NCI-H2171 (cell line): ENCODE measurements around the gene APOA4.

Source experiments
- DNase-seq: peaks from one replicate; lab custom pipeline; 2025; lab: John Stamatoyannopoulos, UW

The APOA4 gene

GRCh38 chr11:116823031-116823843 is at the start of gene APOA4:
Gene APOA4 (minus strand): TSS chr11:116823304. CDS start chr11:116823191, 113 bp downstream.
- no peak for DNase-seq

GRCh38 chr11:116871248-116871647 is 48.1 kb upstream of the APOA4 start:
- no peak for DNase-seq

GRCh38 chr11:116870054-116870453 is 47.0 kb upstream of the APOA4 start:
- no peak for DNase-seq

GRCh38 chr11:116869610-116870009 is 46.5 kb upstream of the APOA4 start:
- DNase-seq = no peak

DNA sequence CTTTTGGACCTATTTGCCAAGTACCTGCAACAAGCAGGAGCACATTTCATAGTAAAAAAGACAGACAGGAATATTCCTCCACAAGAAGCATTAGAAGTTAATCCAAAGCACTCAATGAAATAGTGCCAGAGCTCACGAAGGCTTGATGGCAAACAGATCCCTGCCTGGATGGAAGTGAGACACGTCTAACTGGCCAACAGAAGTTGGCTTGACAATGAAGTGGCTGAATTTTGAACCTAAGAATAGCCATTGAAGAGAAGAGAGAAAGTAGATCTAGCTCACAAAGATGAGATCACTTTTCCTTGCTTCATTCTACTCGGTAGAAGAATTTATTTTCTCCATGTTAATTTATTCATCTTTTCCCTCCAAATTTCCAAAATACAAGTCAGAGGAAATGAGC is 45.0 kb upstream of the APOA4 start:
- no peak for DNase-seq

DNA sequence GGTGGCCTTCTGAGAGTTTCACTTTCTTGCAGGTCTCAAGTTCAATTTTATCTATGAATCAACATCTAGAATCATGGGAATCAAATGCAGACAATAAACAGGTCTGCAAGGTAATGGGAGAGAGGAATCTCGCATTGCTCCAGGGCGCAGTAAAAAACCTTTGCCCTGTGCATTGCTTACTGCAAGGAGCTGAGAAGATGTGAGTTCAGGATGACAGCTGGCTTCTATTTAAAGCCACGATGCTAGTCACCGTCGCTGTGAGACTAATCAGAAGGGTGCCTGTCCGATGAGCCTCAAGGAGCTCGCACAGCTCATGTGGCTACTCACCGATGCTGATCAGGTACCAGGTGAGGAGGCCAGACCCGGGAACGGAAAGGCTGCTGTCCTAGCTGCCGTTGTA is 44.5 kb upstream of the APOA4 start:
- DNase-seq = no peak

DNA sequence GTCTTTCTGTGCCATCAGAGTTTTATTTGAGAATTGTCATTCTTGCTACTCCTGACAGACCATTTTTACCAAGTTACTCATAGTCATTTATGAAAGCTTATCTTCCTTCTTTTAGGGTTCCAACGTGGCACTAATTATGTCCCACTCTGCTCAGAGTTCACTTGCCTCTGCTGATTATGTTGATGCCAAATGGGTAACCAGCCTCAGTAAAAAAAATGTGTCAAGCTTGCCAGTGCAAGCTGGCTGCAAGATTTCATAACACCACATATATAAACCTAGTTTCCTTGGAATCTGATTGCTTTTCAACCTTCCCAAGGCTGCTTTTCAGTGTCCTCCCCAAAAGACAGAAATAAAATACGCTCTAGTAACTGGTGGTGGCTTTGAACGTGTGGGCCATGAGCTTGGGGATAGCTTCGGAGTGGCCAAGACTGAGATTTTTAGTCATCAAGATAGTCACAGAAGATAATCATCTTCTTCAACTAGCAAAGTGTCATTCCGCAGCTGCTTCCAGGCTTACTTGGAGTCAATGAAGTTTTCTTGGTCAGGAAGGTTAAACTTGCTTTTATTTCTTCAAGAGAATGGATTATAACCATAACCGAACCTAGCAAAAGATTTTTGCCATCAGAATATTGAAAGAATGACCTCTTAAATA is 43.8 kb upstream of the APOA4 start:
- DNase-seq = no peak

DNA sequence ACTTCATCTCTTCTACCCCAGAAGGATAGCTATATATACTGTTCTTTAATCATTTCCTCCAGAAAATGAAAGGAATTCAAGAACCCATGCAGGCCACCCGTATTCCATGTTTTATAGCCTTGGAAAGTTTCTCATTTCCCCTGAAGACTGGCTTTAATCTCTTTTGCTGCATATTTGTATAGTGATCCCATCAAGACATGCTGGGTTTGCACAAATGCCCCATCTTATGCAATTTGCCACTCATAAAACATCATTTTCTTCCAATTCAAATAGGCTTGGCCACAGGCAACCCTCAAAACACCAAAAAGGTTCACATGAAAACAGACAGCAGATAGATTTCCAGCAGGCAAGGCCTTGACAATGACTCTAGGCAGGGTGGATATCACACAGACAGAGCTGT is 42.6 kb upstream of the APOA4 start:
- DNase-seq = no peak

DNA sequence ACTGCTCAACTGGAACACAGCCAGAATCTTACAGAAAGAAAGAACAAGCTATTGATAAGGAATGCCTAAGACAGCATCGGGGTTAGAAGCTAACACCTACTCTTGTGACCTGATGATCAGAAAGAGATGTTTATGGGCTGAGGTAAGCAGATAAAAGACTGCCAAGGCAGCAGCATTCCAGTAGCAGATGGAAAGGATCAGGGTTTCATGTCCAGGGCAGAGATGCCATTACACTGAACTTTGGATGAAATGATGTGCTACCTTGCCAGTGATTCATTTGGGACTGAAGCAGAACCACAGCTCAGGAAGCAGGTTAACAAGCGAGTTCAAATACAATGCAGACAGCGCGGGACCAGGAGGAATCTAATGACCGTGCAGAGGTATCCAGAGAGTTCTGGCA is 41.4 kb upstream of the APOA4 start:
- DNase-seq = no peak

GRCh38 chr11:116862951-116863350 is 39.8 kb upstream of the APOA4 start:
- DNase-seq = no peak

- DNase-seq = no peak
Measured at GRCh38 chr11:116862185-116862584, 39.1 kb upstream of the APOA4 start.

DNA sequence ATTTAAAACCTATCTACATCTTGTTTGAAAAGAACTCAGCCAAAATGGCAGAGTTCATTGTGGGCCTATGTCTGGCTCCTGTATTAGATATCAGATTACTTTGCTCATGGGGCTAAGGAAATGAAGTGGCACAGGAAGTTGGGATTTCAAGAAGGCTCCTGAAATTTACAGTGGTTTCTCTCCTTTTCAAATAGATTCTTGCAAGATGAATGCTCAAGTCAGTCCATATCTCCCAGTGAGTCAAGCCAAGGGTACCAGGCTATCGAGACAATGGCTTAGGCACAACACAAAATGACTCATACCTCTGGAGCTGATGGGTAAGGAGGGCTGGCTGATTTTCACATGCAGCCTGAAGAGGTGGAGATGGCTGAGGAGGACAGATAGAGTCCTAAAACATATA is 38.4 kb upstream of the APOA4 start:
- DNase-seq = no peak

DNA sequence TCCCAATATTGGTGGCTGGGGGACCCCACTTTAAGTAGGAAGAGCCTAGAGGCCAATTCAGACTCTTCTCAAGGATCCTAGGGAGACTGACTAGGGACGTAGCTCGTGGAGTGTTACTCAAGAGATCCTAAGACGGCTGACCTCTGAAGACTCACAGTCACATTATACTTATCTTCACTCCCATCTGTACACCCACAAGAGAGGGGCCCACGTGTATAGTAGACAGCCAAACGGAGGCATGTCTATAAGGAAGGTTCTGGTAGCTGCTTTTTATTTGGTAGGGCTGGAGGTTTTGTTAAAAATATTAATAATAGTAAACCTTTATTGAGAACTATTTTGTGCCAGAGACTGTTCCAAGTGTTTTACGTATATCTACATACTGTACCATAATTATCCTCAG is 37.2 kb upstream of the APOA4 start:
- no peak for DNase-seq

- DNase-seq = no peak
Measured at GRCh38 chr11:116859175-116859574, 36.1 kb upstream of the APOA4 start.

GRCh38 chr11:116857936-116858335 is 34.8 kb upstream of the APOA4 start:
- DNase-seq = no peak

GRCh38 chr11:116857316-116857715 is 34.2 kb upstream of the APOA4 start:
- no peak for DNase-seq

DNA sequence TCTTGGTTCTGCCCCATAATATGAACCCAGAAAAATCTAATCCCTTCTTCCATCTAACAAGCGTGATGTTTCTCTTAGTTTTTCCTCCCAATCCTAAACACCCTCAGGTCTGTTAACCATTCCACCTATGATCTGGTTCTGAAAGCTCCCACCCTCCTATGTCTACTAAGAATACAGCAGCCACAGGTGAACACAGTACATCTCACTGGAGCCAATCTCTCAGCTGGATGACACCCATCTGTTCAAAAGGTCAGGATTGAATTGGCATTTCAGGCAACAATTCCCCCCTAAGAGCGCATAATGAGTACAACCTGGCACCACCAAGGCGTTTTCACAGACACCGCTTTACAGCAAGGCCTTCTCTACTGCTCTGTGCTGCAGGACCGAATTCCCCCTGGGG is 33.3 kb upstream of the APOA4 start:
- no peak for DNase-seq

DNA sequence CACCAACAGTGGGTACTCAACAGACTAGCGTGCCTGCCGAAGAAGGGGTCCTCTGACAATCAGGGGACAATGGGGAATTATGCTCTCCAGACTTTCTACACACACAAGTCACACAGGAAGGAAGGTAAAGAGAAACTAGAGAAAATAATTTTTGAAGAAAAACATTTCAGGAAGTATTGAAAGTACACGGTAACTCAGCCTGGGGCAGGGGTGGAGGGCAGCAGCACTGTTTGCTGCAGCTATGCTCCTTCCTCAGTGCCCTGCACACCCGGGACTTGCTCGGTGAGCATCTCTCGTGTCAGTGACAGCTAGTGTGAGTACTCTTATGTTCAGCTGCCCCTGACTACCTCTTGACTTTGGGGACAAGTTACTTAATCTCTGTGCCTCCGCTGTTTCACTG is 32.3 kb upstream of the APOA4 start:
- DNase-seq = no peak

DNA sequence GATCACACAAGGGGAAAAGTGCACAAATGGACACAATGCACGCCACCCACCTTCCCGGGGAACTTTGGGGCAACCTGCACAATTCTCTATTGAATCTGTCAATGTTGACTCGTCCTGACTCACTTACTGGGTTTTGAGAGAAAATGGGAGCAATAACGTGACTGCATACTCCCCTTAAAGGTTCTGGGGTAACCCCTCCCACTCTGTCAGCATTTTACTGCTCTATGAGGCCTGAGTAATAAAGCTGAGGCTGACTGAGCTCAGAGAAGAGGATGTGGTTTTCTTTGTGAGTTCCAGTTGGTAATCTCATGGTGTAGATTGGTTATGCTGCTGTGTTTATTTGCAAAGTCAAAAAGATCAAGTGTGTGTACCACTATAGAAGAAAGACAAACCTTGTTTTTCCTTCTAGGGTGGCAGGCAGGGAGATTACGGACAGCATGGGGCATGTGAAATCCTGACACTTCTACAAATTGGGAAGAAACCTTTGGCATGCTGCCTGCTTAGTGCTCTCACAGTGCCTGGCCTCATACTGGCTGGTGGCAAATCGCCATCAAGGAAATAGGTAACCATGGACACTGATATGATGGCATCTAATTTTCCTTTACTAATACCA is 30.5 kb upstream of the APOA4 start:
- DNase-seq = no peak

- DNase-seq = no peak
Measured at GRCh38 chr11:116852261-116853031, 29.3 kb upstream of the APOA4 start.

DNA sequence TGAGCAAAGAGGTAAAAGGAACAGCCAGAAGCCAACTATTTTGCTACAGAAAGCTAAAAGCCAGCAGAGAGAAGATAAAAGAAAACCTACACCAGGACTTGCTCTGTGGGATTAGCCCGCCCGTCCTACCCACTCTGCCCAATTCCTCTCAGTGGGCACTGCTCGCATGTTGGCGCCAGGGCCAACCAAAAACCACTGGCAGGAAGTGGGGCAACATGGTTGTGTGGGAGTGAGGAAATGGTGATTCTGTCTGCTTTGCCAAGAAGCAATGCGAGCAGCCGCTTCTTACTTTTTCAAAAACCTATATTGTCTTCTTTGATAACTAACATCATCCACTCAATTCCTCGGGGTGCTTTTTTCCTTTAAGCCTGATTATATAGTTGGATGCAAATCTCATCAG is 28.5 kb upstream of the APOA4 start:
- no peak for DNase-seq

- no peak for DNase-seq
Measured at GRCh38 chr11:116849486-116849885, 26.4 kb upstream of the APOA4 start.

GRCh38 chr11:116849060-116849459 is 26.0 kb upstream of the APOA4 start:
- no peak for DNase-seq
